HepG2 (cell line): Measurements from ENCODE around the gene NANOG. TPM values are rescaled to one million over a fixed set of nuclear protein-coding genes. Genes with fewer than 3 reads are reported as not detected.
A peak's percentile ranks its signal among the peaks of the same experiment; 100 is the strongest.

Experiments
- ATAC-seq: fragments of 200-7000 bp; cut with Tn5 transposase; 3 replicates; pipeline ENCODE4 v1.9.1; 2020; ENCODE audit warnings: mild to moderate bottlenecking, moderate library complexity
- BruUV-seq: library from RNA; stranded (reverse); fragments of 400-500 nt; replicated peaks from 2 replicates; lab custom pipeline; 2021; lab: Mats Ljungman, UMichigan
- CTCF ChIA-PET: fragments of 300-600 bp; formaldehyde crosslinking; extraction: SDS; loops from one replicate; lab custom pipeline; 2021; ENCODE audit warnings: low total read pairs, inconsistent platforms, low intra/inter-chr PET ratio; lab: Yijun Ruan, JAX
- POLR2A ChIA-PET: fragments of 350-600 bp; sonication (Branson Sonifier 250); formaldehyde crosslinking; loops from one replicate; lab custom pipeline; 2020; ENCODE audit warnings: antibody characterized with exemption, inconsistent platforms; lab: Yijun Ruan, JAX
- DNase-seq: peaks from one replicate; pipeline ENCODE4 v3.0.0-alpha.2; 2015; ENCODE audit warnings: low spot score
- FAIRE-seq: peaks from 3 replicates; lab custom pipeline; 2011; peaks lifted over from hg19 to GRCh38; lab: Jason Lieb, UNC
- H2AFZ ChIP-seq: one replicate; pipeline ENCODE4 v1.6.1; 2011; ENCODE audit warnings: low read length, inconsistent platforms
- H3K27ac ChIP-seq: fragments of 300-600 bp; 3 replicates; pipeline ENCODE4 v1.8.0; 2011; ENCODE audit warnings: mixed run types, mild to moderate bottlenecking, mixed read lengths, low read length, inconsistent platforms; ENCODE audit not compliant: insufficient read depth; ENCODE audit errors: extremely low read length
- H3K27me3 ChIP-seq, 2 experiments: fragments of 200-600 bp in 1 of 2; 2 replicates in 1 of 2; 3 replicates in 1 of 2; pipeline versions ENCODE4 v1.6.0 to v1.8.0; 2011; ENCODE audit warnings: low read length in 2 of 2, mild to moderate bottlenecking in 2 of 2, moderate library complexity in 2 of 2, inconsistent platforms in 1 of 2; ENCODE audit not compliant: insufficient read depth in 2 of 2, control insufficient read depth in 1 of 2
- H3K36me3 ChIP-seq, 2 experiments: fragments of 200-600 bp in 1 of 2; replicated peaks in 1 of 2; 2 replicates in 1 of 2; 3 replicates in 1 of 2; pipeline versions ENCODE4 v1.5.1 to v1.8.0; 2011; ENCODE audit warnings: low read length in 2 of 2, inconsistent platforms in 1 of 2; ENCODE audit not compliant: insufficient read depth in 2 of 2, control insufficient read depth in 1 of 2
- H3K4me1 ChIP-seq: 2 replicates; pipeline ENCODE4 v1.5.1; 2012; ENCODE audit warnings: low read length, inconsistent platforms; ENCODE audit not compliant: insufficient read depth
- H3K4me2 ChIP-seq: 2 replicates; pipeline ENCODE4 v1.6.0; 2011; ENCODE audit warnings: low read depth, low read length, inconsistent platforms
- H3K4me3 ChIP-seq, 3 experiments: fragments of 200-600 bp in 1 of 3; sonication (generic), shearing (Covaris generic) in 1 of 3; replicated peaks in 1 of 3; 2 replicates each; pipeline ENCODE4 v1.5.1; 2011 to 2016; ENCODE audit warnings: low read length in 3 of 3, inconsistent platforms in 2 of 3, low read depth in 2 of 3, mild to moderate bottlenecking in 2 of 3, control low read depth in 1 of 3, mixed read lengths in 1 of 3; ENCODE audit not compliant: insufficient read depth in 1 of 3
- H3K79me2 ChIP-seq: one replicate; pipeline ENCODE4 v1.6.1; 2011; ENCODE audit warnings: low read length, inconsistent platforms; ENCODE audit not compliant: insufficient read depth
- H3K9ac ChIP-seq: 2 replicates; pipeline ENCODE4 v1.6.0; 2011; ENCODE audit warnings: mild to moderate bottlenecking, low read depth, low read length, inconsistent platforms; ENCODE audit not compliant: insufficient read depth
- H3K9me3 ChIP-seq: 2 replicates; pipeline ENCODE4 v1.5.1; 2012; ENCODE audit warnings: mild to moderate bottlenecking, low read length
- H4K20me1 ChIP-seq: 2 replicates; pipeline ENCODE4 v1.6.0; 2011; ENCODE audit warnings: inconsistent platforms, mild to moderate bottlenecking, low read length, moderate library complexity; ENCODE audit not compliant: insufficient read depth
- CREM ChIP-seq, 2 experiments: sonication (generic) in 1 of 2; formaldehyde crosslinking in 1 of 2; IDR thresholded peaks; 2 replicates each; pipeline versions ENCODE4 v1.4.0 to v1.6.1; 2016 to 2020; ENCODE audit warnings: antibody characterized with exemption in 1 of 2, mild to moderate bottlenecking in 1 of 2, missing genetic modification reagents in 1 of 2
- MAFK ChIP-seq, 2 experiments: IDR thresholded peaks in 1 of 2; conservative IDR thresholded peaks in 1 of 2; 2 replicates each; pipeline ENCODE4 v1.6.1; 2011; ENCODE audit warnings: improper control_type of control experiment in 2 of 2, low read length in 2 of 2
- YEATS2 ChIP-seq: sonication (generic); formaldehyde crosslinking; IDR thresholded peaks from 2 replicates; pipeline ENCODE4 v1.4.0; 2020; ENCODE audit warnings: missing genetic modification reagents, borderline replicate concordance
- ZFP82 ChIP-seq: sonication (generic); formaldehyde crosslinking; IDR thresholded peaks from 2 replicates; pipeline ENCODE4 v1.5.1; 2020; ENCODE audit warnings: mild to moderate bottlenecking, missing genetic modification reagents, borderline replicate concordance
- ZZZ3 ChIP-seq: sonication (generic); formaldehyde crosslinking; IDR thresholded peaks from 2 replicates; pipeline ENCODE4 v1.4.0; 2020; ENCODE audit warnings: missing genetic modification reagents, mild to moderate bottlenecking, borderline replicate concordance
- WGBS: methylation state at CpG from one replicate; pipeline ENCODE4 v1.1.6; 2017; ENCODE audit warnings: low lambda C conversion rate; 5-methylcytosine and 5-hydroxymethylcytosine counted together
- in situ Hi-C: cut with HindIII; loops from 2 replicates; pipeline ENCODE4 v1.10.0; 2017; ENCODE audit warnings: low pct_unique_long_range_greater_than_20kb; ENCODE audit not compliant: extremely low pct_ligation_motif_present
- intact Hi-C: fragments of 100-400 bp; cut with micrococcal nuclease; formaldehyde crosslinking; loops from one replicate; pipeline ENCODE4 v1.10.0; 2022; ENCODE audit not compliant: unreplicated experiment
- polyA plus RNA-seq, 8 experiments: library from polyadenylated mRNA; depleted of rRNA in 3 of 8; stranded (reverse) in 7 of 8; unstranded in 1 of 8; fragments of >200 nt; fragmentation: Illumina TruSeq in 4 of 8; extraction: Trizol in 4 of 8; gene quantifications; 2 replicates each; pipeline versions ENCODE4 v1.2.1 to v1.2.3, GENCODE V29; 2011 to 2016; ENCODE audit warnings: low read depth in 4 of 8, missing spikeins in 1 of 8, mixed read lengths in 1 of 8; ENCODE audit not compliant: insufficient read depth in 1 of 8
- total RNA-seq, 5 experiments: library from RNA; depleted of rRNA; stranded (reverse); fragments of >200 nt; fragmentation: Illumina TruSeq; extraction: Trizol; gene quantifications; 2 replicates each; pipeline ENCODE4 v1.2.3, GENCODE V29; 2016; ENCODE audit warnings: low read depth in 1 of 5
- TF ChIP-seq, protein P1 (sequence below): sonication (generic); formaldehyde crosslinking; IDR thresholded peaks from 2 replicates; pipeline ENCODE4 v1.8.1; 2022; ENCODE audit warnings: low read depth, mild to moderate bottlenecking, missing genetic modification reagents
- TF ChIP-seq, protein P2 (sequence below): sonication (generic); formaldehyde crosslinking; IDR thresholded peaks from 2 replicates; pipeline ENCODE4 v1.8.1; 2023; ENCODE audit warnings: missing genetic modification reagents, mild to moderate bottlenecking, borderline replicate concordance

The NANOG gene
- total and polyA plus RNA-seq, 2 of the 13 experiments (the other 11 are each of a cell fraction or from before 2014, with no cell fraction given) = 0.04 to 0.24 TPM

DNA sequence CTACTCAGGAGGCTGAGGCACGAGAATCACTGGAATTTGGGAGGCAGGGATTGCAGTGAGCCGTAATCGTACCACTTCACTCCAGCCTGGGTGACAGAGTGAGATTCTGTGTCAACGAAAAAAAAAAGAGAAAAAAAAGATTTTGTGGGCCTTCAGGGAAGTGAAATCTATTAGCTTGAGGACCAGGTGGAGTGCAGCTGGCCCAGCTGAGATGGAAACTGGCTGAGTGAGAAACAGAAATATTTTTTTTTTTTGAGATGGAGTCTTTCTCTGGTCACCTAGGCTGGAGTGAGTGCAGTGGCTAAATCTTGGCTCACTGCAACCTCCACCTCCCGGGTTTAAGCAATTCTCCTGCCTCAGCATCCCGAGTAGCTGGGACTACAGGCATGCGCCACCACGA, 39.8 kb upstream of the NANOG start (continued):
- TF ChIP-seq, protein P1, sequence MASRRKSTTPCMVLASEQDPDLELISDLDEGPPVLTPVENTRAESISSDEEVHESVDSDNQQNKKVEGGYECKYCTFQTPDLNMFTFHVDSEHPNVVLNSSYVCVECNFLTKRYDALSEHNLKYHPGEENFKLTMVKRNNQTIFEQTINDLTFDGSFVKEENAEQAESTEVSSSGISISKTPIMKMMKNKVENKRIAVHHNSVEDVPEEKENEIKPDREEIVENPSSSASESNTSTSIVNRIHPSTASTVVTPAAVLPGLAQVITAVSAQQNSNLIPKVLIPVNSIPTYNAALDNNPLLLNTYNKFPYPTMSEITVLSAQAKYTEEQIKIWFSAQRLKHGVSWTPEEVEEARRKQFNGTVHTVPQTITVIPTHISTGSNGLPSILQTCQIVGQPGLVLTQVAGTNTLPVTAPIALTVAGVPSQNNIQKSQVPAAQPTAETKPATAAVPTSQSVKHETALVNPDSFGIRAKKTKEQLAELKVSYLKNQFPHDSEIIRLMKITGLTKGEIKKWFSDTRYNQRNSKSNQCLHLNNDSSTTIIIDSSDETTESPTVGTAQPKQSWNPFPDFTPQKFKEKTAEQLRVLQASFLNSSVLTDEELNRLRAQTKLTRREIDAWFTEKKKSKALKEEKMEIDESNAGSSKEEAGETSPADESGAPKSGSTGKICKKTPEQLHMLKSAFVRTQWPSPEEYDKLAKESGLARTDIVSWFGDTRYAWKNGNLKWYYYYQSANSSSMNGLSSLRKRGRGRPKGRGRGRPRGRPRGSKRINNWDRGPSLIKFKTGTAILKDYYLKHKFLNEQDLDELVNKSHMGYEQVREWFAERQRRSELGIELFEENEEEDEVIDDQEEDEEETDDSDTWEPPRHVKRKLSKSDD (CRISPR knock-in tag) = no peak
- TF ChIP-seq, protein P2, sequence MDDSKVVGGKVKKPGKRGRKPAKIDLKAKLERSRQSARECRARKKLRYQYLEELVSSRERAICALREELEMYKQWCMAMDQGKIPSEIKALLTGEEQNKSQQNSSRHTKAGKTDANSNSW (CRISPR knock-in tag) = no peak
- no peak for TF ChIP-seq YEATS2 (CRISPR knock-in tag)
- no peak for TF ChIP-seq ZFP82
- TF ChIP-seq CREM (IDR thresholded peaks at IDR 0.05) = no peak
- TF ChIP-seq CREM (CRISPR knock-in tag; IDR thresholded peaks at IDR 0.05) = no peak

DNA sequence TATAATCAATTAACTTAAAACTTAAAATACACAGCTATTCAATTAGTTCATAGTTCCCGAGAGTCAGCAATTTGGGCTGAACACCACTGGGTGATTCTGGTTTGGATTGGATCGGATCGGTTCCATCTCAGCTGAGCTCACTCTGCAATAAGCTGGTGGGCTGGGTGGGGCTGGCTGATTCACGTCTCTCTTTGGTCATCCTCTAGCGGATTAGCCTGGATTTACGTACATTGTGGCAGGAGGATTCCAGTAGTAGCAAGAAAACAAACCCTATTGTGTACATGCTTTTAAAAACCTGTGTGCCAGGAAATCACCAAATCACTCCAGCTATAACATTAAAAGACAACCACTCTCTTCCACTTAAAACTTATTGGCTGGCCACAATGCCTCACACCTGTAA, 38.9 kb upstream of the NANOG start:
- Histone ChIP-seq H3K27me3 (peaks cover 0 to 4% of the 10 kb centered on the region in 2 experiments; a peak in 1 of 5 replicates), H2AFZ (no peak overlapping the region), H3K36me3 (no peaks in the 10 kb centered on the region), H3K27ac (no peak overlapping the region), H3K9me3 (no peaks in the 10 kb centered on the region), H4K20me1 (no peaks in the 10 kb centered on the region), H3K4me2 (no peak overlapping the region)
- intact Hi-C loops = no loop called here
- WGBS = 37% methylated on average over 6 of the region's 6 CpGs
- FAIRE-seq = no peak
- TF ChIP-seq MAFK (conservative IDR thresholded peaks at IDR 0.05 in 1 of 2, IDR thresholded peaks at IDR 0.05 in 1 of 2; ENCODE audit: low read length in 2 of 2) (0 out of 4 replicates have a peak, but pooled peaks of 1 of the 2 experiments have one; percentile 27), ZZZ3 (no peak)
- TF ChIP-seq, all 625 proteins: peak for 1
- BruUV-seq = no TSS peak
- Histone ChIP-seq H3K9ac (no peak overlapping the region), H3K4me3 (no peak overlapping the region), H3K79me2 (no peaks in the 10 kb centered on the region), H3K4me1 (no peaks in the 10 kb centered on the region)
- CTCF ChIA-PET = no interaction called here
- no peak for ATAC-seq
- POLR2A ChIA-PET = no interaction called here
- in situ Hi-C loops = no loop called here
- no peak for DNase-seq
